Upper lobe of left lung (tissue), 4 donors: Measurements from ENCODE around the gene ACKR3.

ENCODE experiments used
- CTCF ChIP-seq, 6 experiments: fragments of 450-650 bp in 4 of 6; fragments of 200-600 bp in 2 of 6; sonication (generic) in 2 of 6; IDR thresholded peaks; one replicate each; pipeline ENCODE4 v1.5.1; 2016 to 2019; ENCODE audit warnings: antibody characterized with exemption in 6 of 6
- POLR2A ChIP-seq, 4 donors: fragments of 450-650 bp; IDR thresholded peaks; one replicate each; pipeline ENCODE4 v1.5.1; 2016 to 2017; ENCODE audit warnings: antibody characterized with exemption in 4 of 4, mild to moderate bottlenecking in 2 of 4
- POLR2AphosphoS5 ChIP-seq, 2 donors: sonication (generic); formaldehyde crosslinking; IDR thresholded peaks; one replicate each; pipeline ENCODE4 v1.5.1; 2017; ENCODE audit warnings: antibody characterized with exemption in 2 of 2

- TF ChIP-seq CTCF (IDR thresholded peaks at IDR 0.05), result no peak
- TF ChIP-seq POLR2AphosphoS5 (IDR thresholded peaks at IDR 0.05), result no peak
- no peak for TF ChIP-seq POLR2A (IDR thresholded peaks at IDR 0.05)
Observed at GRCh38 chr2:236552581-236553363, 16.9 kb upstream of the ACKR3 start.
